Erythroblast (primary cell): Measurements from ENCODE around the gene NBEA.

Experiments used
- GATA1 ChIP-seq: IDR thresholded peaks from 2 replicates; pipeline ENCODE4 v1.6.1; 2011; ENCODE audit warnings: low read depth, mild to moderate bottlenecking, control low read depth, low read length, moderate library complexity
- POLR2A ChIP-seq: IDR thresholded peaks from 2 replicates; pipeline ENCODE4 v1.6.1; 2011; ENCODE audit warnings: mild to moderate bottlenecking, low read length

DNA sequence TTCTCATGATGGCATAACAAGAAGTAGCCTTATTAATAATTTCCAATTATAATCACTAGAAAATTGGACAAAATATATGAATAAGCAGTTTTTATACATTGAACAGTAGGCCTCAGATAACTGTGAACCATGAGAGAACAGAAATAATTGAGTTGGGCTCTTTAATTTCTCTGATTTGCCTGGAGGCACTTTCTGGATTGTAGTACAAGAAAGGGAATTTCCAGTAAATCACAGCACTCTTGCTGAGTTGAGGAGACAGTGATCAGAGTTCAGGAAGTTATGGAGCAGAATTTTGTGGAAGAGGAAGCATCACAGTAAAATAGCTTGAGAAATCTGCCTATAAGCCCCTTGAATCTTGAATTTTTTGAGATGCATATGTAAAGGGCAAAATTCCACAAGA, 318.2 kb downstream of the NBEA start:
- TF ChIP-seq POLR2A (no peak), GATA1 (no peak)
